HG02885 (cell line): ENCODE data around the gene LRPPRC.
"Not testable (repeated sequence)": the region's sequence is repeated elsewhere in the genome, so short reads cannot be mapped to it uniquely, and the experiment has no call there.

ENCODE experiments used
- ATAC-seq: cut with Tn5 transposase; IDR thresholded peaks from one replicate; pipeline ENCODE4 v1.9.1; 2021; ENCODE audit warnings: mild to moderate bottlenecking; ENCODE audit not compliant: unreplicated experiment, poor library complexity

The LRPPRC gene

DNA sequence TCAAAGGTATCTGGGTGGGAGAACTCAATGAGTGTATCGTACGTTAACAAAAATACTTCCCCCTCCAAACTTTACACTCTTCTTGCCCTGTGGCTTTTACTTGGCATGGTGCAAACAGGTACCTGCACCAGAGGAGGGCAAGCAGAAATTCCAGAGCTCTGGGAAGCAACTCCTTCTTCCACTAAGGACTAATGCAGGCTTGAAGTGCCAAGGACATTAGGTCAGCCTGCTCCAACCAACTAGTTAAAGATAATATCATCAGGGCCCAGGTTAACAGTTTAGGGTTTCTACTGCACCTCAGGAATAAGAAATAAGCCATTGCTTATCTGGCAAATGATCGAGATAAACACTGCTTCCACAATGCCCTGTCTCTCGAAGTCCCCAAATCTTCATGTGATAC, 70.4 kb downstream of the LRPPRC start:
- ATAC-seq, result no peak

DNA sequence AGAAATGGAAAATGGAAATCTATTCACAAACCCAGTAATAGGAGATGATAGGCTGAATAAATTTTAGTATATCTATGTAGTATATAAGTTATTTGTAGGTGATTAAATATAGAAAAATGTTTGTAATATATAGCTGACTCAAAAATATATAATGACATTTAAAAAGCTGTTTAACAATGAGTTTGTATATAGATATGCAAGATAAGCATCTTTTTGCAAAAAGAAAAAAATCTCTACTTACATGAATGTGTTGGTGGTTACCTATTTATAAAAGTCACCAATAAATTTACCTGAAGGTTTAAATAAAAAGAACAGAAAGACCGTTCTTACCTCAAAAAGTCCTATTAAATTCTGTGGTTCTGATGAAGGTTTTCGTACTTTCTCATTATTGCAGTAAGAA, 71.3 kb downstream of the LRPPRC start:
- ATAC-seq, result no peak

DNA sequence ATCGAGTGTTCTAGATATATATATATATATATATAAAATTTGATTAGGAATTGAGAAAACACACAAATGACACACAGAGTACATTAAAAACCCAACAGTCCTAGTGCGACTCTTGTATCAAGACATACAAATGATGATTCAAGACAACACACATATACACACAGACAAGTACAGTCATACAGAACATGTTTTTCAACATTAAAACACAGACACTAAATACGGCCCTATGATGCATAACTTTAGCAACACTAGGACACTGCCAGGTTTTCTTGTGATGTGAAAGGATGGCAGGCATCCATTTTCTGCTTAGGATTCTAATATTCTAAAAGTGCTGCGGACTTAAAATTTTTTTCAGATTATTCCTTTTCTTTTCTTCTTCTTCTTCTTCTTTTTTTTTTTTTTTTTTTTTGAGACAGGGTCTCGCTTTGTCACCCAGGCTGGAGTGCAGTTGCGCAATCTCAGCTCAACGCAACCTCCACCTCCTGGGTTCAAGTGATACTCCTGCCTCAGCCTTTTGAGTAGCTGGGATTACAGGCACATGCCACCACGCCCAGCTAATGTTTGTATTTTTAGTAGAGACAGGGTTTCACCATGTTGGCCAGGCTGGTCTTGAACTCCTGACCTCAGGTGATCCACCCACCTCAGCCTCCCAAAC, 84.5 kb downstream of the LRPPRC start:
- ATAC-seq, result not testable (repeated sequence)

DNA sequence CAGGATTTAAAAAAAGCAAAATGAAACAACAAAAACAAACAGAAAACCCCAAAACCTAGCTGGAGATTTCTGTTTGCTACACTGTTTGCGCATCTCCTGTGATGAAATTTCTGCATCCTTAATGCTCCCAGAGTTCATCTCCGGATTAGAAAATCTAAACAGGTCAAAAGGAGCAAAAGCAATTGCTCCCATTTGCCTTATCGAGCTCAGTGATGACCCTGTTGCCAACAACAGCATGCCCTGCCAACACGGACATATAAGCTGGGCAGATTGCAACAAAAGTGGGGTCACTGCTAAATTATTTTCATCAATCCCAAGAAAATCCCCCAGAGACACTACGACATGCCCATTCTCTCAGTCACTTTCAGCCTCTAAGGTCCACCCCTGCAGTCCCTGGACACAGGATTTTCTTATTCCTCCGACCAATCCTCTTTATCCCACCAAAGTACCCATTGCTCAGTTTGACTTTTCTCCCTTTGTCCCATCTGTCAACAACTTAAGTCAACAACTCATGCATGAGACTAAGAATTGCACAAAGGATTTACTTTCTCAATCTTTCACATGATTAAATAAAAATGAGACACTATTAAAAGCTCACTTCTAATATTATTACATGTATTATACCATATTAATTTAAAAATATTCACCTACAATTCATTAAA, 89.2 kb downstream of the LRPPRC start:
- ATAC-seq, result no peak

DNA sequence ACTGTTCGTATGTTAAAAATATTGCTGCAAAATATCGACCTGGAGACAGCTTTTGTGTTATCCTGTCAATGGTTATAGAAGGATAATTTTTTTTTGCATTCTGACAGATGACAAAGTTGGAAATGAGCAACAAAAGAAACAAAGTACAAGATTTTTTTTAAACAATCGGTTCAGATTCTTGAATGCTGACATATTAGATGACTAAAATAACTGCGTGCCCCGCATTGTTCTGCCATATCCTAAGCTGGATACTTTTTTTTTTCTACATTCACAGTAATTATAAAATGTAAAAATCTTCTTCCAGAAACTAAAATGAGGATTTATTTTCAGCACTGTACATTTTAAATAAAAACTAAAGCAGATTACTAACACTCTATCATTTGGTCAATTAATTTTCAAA, 89.9 kb downstream of the LRPPRC start:
- ATAC-seq, result no peak

DNA sequence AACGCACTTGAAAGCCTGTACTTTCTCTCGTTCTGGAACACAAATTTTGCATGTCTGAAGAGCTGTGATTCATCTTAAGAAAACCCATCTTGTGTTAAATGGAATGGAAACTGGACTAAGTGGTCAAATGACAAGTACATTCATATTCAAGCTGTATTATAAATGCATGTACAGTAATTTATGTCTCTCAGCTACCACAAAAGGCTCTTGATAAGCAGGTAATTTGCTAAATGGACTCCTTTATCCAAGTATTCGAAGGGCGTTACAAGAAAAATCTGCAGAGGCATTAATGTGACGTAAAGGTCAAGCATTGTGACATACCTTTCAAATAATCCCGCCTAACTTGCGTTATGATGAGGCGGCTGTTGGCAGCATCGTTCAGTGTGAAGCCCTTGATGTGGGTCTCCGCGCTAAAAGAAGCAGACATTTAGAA, 90.4 kb downstream of the LRPPRC start:
- ATAC-seq, result no peak

DNA sequence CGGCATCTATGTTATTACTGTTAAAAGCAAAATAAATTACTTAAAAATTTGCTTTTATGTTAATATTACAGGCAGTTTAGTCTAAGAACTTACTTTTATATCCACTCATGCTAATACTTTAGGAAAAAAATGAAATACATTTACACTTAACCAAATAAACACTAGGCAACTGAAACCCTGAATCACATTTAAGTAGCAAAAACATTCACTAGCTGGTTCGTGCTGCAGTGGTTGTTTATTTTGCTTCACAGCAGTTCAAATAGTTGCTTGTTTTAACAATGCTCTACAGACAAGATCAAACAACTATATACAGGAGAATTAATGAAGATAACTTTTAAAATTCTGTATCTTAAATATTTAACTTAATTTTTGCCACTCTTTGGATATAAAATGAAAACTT, 96.2 kb downstream of the LRPPRC start:
- no peak for ATAC-seq

DNA sequence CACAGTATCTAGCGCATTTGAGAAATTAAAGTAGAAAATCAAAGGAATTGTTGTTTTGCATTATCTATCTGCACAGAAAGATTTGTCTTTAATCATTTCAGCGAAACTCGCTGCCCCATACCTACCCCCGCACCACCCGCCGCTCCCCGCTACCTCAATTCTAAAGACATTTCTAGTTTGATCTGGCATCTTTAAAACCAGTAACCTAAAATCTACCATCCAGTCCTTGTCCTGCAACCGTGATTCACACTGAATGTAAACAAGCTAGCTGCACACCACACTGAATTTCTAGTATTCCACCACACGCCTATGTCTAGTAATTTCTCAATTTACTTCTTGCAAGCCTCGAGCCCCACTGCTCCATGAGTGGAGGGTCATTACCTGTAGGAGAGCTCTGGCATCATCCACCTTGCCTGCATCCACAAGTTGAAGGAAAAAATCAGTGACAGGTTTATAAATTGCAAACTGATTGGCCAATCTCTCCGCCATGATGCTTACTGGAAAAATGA, 96.9 kb downstream of the LRPPRC start:
- ATAC-seq, result no peak

DNA sequence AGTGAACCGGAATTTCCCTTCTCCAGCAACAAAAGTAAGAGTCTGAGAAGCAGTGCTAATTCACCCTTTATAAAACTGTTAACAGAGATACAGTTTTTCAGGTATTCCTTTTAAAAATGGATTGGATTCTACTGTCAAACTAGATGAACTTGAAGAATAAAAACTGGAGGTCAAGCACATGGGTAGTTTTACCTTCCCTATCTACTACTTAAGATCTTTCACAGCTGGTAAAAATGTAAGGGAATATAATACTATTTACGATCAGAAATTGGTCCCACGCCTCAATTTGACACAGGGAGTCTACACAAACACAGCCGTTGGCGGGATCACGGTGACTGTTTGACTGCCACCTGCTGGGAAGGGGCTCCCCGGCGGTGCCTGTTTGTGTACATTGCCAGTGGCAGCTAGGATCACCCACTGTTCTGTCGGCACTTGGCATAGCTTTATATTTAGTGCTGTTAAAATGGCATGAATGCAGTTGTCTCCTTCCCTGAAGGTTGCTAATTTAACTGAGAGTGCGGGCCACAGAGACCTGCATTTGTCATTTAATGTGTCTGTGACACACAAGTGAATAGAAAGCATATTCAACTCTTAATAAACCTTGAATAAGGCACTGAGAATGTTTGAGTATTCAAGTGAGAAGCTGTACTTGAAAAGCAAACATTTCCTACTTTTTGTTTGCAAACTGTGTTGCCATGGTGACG, 97.5 kb downstream of the LRPPRC start:
- no peak for ATAC-seq

DNA sequence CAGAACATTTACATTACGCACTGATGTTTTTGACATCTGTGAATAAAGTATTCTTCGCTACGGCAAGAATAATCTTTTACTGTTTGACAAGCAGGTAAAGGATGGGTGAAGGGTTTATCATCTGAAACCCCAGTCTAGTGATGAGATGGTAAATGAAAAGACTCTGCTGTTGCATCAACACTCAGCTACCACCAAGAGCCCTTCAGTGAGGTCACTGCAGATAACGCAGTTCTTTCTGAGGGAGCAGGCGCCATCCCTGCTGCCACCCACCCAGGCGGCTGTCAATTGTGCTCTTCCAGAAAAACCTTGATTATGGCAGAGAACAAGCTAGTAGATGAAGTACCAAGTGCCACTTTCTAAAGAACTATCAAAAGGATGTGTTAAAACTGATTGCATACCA, 98.3 kb downstream of the LRPPRC start:
- ATAC-seq, result no peak

DNA sequence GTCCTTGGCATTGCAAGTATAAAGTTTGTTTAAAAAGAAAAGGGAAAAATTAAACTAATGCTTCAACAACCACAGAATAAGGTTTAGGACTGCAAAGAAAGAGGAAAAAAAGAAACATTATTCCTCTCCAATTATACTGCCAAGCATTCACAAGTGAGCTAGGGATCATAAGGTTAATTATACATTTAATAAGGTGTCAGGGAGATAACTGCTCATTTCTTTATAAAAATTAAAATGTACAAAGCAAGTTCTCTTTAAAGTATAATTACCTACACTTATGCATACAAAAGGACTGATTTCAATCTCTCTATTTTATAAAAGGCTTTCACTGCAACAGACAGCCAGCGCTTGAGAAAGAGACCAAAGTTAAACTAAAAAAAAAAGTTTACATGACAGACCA, 98.9 kb downstream of the LRPPRC start:
- ATAC-seq, result no peak

DNA sequence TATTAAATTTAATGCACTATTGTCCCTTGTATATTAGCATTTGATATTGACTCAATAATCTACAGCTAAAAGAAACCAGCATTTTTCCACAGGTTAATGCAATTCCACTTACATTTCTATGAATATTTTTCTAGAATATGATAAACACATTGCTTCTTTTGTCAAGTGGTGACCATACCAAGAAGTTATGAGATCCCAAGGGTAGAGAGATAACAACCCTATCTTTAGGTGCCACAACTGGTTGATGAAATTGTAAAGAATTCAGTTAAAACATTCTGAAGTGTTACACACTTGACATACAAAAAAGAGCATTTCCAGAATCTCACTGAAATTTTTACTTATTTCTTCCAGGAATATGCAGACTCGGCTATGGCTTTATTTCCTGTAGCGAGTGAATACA, 101.0 kb downstream of the LRPPRC start:
- no peak for ATAC-seq

DNA sequence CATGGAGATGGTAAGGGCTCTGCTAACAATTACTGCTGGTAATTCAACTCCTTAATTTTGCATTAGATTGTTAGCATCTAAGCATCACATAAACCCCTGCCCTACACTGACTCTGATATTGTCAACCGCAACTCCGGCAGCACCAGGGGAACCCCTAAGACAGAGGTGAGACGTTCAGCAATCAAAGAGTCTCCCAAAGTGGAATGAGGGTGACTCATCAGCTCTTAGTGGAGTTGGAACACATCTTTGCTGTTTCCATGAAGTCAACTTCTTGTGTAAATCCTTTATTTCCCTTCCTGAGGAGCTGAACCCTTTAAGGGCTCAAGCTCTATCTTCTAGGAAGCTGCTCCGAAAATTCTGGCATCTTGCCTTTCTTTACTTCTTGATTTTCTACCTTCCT, 104.9 kb downstream of the LRPPRC start:
- ATAC-seq, result no peak

DNA sequence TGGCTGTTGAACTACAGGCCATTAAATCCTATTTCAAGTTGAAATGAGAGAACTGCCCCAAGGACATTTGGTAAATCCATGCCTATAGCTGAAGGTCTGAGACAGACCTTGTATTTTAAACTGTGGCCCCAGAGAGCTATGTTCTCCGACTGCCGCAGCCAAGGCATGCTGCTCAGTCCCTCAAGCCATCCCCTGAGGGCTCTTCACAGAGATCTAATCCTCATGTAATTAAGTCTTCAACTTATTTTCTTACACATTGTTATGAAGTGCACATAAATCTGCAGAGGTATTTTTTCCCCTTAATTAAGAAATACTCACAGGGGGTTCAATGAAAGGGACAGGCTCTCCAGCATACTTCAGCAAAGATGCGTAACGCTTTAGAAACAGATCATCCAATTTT, 106.4 kb downstream of the LRPPRC start:
- ATAC-seq, result no peak

DNA sequence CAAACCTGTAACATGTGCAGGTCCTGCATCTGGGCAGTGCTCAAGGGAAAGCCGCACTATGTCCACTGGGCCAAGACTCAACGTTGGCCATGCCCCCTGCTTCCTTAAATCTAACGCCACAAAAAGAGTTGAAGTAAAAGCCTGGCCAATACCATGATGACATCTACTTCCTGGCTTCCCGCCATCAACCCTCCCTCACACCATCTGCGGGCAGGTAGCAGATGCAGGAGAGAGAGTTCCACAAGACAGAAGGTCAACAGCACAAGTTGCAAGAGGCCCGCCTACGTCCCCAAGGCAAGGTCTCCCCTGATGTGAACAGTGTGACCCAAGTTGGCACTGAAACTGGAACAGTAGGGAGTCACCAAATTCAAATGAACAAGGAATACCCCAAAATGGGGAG, 108.6 kb downstream of the LRPPRC start:
- no peak for ATAC-seq

DNA sequence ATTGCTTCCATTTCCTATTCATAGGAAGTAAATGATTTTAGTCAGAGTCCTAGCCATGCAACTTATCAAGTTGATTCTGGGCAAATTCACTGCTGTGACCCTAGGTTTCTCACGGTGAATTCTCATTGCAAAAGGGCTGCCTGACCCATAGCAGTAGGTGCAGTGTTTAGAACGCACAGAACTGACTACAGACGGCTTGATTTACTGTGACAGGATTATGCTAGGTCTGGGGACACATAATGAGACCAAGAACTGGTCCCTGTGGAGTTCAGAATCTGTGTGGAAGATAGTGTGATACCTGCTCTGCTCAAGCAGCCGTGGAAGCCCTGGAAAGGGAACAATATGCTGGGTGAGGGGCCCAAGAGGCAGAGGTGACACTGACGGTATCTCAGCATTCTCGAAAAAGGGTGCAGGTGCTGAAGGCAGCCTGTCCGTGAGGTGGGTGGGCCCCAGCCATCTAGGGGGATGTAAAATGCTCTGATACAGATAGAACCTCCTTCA, 110.6 kb downstream of the LRPPRC start:
- no peak for ATAC-seq

DNA sequence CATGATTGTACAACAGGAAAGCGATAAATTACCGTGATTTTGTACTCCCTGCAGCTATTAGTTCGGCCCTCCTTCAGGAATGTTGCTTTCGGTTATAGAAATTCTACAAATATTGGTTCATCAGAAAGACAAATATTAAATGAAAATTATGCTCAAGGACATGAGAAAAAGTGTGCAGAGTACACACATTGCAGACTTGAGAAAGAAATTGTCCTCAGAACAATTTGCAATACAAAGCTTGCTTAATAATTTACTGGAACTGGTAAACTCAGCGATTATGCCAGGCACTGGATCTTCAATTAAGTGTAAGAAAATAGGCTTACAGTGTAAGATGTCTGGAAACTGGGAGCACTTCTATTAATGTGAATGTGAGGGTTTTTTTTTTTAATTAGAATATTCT, 111.1 kb downstream of the LRPPRC start:
- ATAC-seq, result no peak

DNA sequence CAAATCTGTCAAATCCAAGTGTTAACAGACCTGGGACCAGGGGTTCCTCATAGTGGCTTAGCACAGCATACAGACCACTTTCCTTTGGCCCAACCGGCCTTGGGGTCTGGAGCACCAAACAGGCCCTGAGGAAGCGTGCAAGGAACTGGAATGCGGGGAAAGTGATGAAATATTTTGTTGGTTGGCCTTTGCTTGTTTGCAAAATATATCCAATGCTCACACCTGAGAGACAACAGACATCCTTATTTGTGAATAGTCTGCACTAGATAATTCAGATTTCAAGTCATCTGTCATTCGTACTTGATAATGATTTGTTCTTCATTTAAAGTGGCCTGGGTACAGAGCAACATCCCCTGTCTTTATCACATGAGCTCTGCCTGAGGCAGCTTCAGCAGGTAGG, 113.5 kb downstream of the LRPPRC start:
- no peak for ATAC-seq

DNA sequence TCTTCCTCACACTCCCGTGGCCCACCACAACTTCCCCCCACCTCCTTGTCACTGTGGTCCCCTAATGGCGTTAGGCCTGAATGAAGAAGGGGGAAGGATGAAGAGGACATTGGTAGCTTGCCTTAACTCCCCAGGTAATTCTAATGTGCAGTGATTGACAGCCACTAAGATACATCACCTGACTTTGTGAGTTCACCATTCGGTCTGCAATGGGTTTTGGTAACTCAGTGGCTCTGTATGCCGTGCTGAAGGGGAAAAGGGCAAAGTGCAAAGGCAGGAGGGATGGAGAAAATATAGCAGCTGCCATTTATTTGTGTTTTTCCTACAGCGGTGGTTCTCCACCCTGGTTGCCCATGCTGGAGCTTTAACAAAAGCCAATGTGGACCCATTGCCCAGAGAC, 114.8 kb downstream of the LRPPRC start:
- no peak for ATAC-seq

DNA sequence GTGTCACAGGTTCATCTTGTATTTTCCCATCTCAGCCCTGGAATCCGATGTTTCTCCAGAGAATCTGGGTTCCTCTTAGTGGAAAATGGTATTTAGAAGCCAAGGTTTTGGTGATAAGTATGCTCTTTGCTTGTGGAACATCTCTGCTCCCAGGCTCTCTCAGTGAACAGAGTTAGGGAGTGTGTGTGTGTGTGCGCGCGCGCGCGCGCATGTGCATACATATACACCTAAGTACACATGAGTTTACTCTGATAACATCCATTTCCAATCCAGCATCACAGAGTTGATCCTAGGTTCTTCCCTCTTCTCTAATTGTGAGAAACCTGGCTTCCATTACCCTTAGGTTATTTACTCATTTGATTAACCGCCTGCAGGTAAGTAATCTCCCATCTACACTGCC, 115.3 kb downstream of the LRPPRC start:
- no peak for ATAC-seq

DNA sequence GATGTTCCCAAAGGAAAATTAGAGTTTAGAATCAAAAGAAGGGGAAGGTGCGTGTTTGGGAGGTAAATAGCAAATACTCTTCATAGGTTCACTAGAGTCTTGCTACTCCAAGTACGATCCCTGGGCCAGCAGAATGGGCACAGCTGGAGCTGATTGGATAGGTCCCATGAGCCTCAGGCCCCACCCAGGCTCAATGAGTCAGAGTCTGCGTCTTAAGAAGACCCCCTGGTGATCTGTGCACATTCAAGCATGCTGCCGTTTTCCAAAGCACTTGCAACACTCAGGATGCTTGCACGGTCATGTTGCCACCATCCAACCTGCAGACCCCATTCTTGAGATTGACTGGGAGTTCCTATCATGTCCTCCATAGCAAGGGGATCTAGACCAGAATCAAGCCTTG, 116.5 kb downstream of the LRPPRC start:
- no peak for ATAC-seq
